DMS53 treated with DMSO at 0.1 percent for 48 hours (cell line): ENCODE measurements around the gene IKZF2.
"Not testable (repeated sequence)": the region's sequence is repeated elsewhere in the genome, so short reads cannot be mapped to it uniquely, and the experiment has no call there.

Source experiments
- DNase-seq: peaks from one replicate; lab custom pipeline; 2025; ENCODE audit not compliant: unreplicated experiment; lab: John Stamatoyannopoulos, UW

IKZF2 gene

GRCh38 chr2:213043566-213043965 lies 107.8 kb downstream of the IKZF2 start:
- DNase-seq, result no peak

GRCh38 chr2:213042262-213042661 lies 109.2 kb downstream of the IKZF2 start:
- DNase-seq, result no peak

GRCh38 chr2:213036836-213037235 lies 114.6 kb downstream of the IKZF2 start:
- no peak for DNase-seq

- no peak for DNase-seq
These were observed 116.8 kb downstream of the IKZF2 start for GRCh38 chr2:213034585-213034984.

- DNase-seq, result no peak
These were observed 118.8 kb downstream of the IKZF2 start for GRCh38 chr2:213032607-213033006.

GRCh38 chr2:213022987-213023386 lies 128.4 kb downstream of the IKZF2 start:
- DNase-seq, result no peak

- no peak for DNase-seq
These were observed 129.2 kb downstream of the IKZF2 start for GRCh38 chr2:213021971-213022899.

GRCh38 chr2:213020913-213021312 lies 130.5 kb downstream of the IKZF2 start:
- DNase-seq, result not testable (repeated sequence)

- DNase-seq, result no peak
These were observed 131.1 kb downstream of the IKZF2 start for GRCh38 chr2:213020268-213020667.

GRCh38 chr2:213019368-213019767 lies 132.0 kb downstream of the IKZF2 start:
- no peak for DNase-seq

- DNase-seq, result no peak
These were observed 133.0 kb downstream of the IKZF2 start for GRCh38 chr2:213018340-213018901.

GRCh38 chr2:213017404-213017803 lies 134.0 kb downstream of the IKZF2 start:
- DNase-seq, result no peak

- no peak for DNase-seq
These were observed 134.4 kb downstream of the IKZF2 start for GRCh38 chr2:213016984-213017351.

- DNase-seq, result no peak
These were observed 135.0 kb downstream of the IKZF2 start for GRCh38 chr2:213016166-213016983.

- DNase-seq, result no peak
These were observed 135.8 kb downstream of the IKZF2 start for GRCh38 chr2:213015387-213016165.

- no peak for DNase-seq
These were observed 137.4 kb downstream of the IKZF2 start for GRCh38 chr2:213013979-213014378.

- no peak for DNase-seq
These were observed 139.9 kb downstream of the IKZF2 start for GRCh38 chr2:213011505-213011904.

GRCh38 chr2:213010106-213010779 lies 141.2 kb downstream of the IKZF2 start:
- no peak for DNase-seq

GRCh38 chr2:213007290-213007838 lies 144.0 kb downstream of the IKZF2 start:
- DNase-seq, result no peak

- DNase-seq, result no peak
These were observed 147.1 kb downstream of the IKZF2 start for GRCh38 chr2:213004197-213004821.
